Ishikawa (cell line): ENCODE results near the gene KLF9.

Source experiments
- CREB1 ChIP-seq: IDR thresholded peaks from 2 replicates; pipeline ENCODE4 v1.6.1; 2012; ENCODE audit warnings: low read depth
- EP300 ChIP-seq: IDR thresholded peaks from 2 replicates; pipeline ENCODE4 v1.6.1; 2012; ENCODE audit warnings: borderline replicate concordance
- NFIC ChIP-seq: IDR thresholded peaks from 2 replicates; pipeline ENCODE4 v1.6.1; 2012
- RAD21 ChIP-seq: IDR thresholded peaks from 2 replicates; pipeline ENCODE4 v1.6.1; 2012; ENCODE audit warnings: low read depth
- TAF1 ChIP-seq: IDR thresholded peaks from 2 replicates; pipeline ENCODE4 v1.6.1; 2012; ENCODE audit warnings: low read depth, mild to moderate bottlenecking
- YY1 ChIP-seq: IDR thresholded peaks from 2 replicates; pipeline ENCODE4 v1.6.1; 2012; ENCODE audit warnings: low read depth
- ZBTB7A ChIP-seq: IDR thresholded peaks from 2 replicates; pipeline ENCODE4 v1.6.1; 2012; ENCODE audit warnings: low read depth
- TF ChIP-seq, protein P1 (sequence below): IDR thresholded peaks from 2 replicates; pipeline ENCODE4 v1.6.1; 2012; ENCODE audit warnings: low read depth, mild to moderate bottlenecking
- TF ChIP-seq, protein P2 (sequence below): IDR thresholded peaks from 2 replicates; pipeline ENCODE4 v1.6.1; 2012

- TF ChIP-seq, protein P1, sequence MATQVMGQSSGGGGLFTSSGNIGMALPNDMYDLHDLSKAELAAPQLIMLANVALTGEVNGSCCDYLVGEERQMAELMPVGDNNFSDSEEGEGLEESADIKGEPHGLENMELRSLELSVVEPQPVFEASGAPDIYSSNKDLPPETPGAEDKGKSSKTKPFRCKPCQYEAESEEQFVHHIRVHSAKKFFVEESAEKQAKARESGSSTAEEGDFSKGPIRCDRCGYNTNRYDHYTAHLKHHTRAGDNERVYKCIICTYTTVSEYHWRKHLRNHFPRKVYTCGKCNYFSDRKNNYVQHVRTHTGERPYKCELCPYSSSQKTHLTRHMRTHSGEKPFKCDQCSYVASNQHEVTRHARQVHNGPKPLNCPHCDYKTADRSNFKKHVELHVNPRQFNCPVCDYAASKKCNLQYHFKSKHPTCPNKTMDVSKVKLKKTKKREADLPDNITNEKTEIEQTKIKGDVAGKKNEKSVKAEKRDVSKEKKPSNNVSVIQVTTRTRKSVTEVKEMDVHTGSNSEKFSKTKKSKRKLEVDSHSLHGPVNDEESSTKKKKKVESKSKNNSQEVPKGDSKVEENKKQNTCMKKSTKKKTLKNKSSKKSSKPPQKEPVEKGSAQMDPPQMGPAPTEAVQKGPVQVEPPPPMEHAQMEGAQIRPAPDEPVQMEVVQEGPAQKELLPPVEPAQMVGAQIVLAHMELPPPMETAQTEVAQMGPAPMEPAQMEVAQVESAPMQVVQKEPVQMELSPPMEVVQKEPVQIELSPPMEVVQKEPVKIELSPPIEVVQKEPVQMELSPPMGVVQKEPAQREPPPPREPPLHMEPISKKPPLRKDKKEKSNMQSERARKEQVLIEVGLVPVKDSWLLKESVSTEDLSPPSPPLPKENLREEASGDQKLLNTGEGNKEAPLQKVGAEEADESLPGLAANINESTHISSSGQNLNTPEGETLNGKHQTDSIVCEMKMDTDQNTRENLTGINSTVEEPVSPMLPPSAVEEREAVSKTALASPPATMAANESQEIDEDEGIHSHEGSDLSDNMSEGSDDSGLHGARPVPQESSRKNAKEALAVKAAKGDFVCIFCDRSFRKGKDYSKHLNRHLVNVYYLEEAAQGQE: no peak
- TF ChIP-seq RAD21 (no peak), EP300 (no peak), ZBTB7A (no peak), TAF1 (no peak), YY1 (no peak), CREB1 (no peak), NFIC (no peak)
- TF ChIP-seq, protein P2, sequence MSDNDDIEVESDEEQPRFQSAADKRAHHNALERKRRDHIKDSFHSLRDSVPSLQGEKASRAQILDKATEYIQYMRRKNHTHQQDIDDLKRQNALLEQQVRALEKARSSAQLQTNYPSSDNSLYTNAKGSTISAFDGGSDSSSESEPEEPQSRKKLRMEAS: no peak
Measured at GRCh38 chr9:70444904-70445303, 30.4 kb upstream of the KLF9 start.
